HepG2 (cell line): Measurements from ENCODE around the gene PROSER1. TPM values are rescaled to one million over a fixed set of nuclear protein-coding genes. Genes with fewer than 3 reads are reported as not detected.

Experiments used
- AGO1 ChIP-seq: fragments of 200-400 bp; formaldehyde crosslinking; IDR thresholded peaks from 2 replicates; pipeline ENCODE4 v1.6.1; 2017; ENCODE audit warnings: mild to moderate bottlenecking, low read depth, low read length, moderate library complexity; ENCODE audit not compliant: poor library complexity, severe bottlenecking
- ARNTL ChIP-seq: sonication (generic); formaldehyde crosslinking; IDR thresholded peaks from 2 replicates; pipeline ENCODE4 v1.4.0; 2020; ENCODE audit warnings: mild to moderate bottlenecking, missing genetic modification reagents
- ATF2 ChIP-seq: sonication (generic); formaldehyde crosslinking; IDR thresholded peaks from 2 replicates; pipeline ENCODE4 v1.4.0; 2020; ENCODE audit warnings: missing genetic modification reagents
- FOXA1 ChIP-seq, 2 experiments: fragments of 450-650 bp in 1 of 2; sonication (generic) in 1 of 2; formaldehyde crosslinking in 1 of 2; IDR thresholded peaks; 2 replicates each; pipeline versions ENCODE4 v1.4.0 to v1.6.1; 2016 to 2020; ENCODE audit warnings: missing genetic modification reagents in 1 of 2
- HMG20B ChIP-seq: conservative IDR thresholded peaks from 2 replicates; pipeline ENCODE4 v1.6.1; 2016; ENCODE audit warnings: missing genetic modification reagents, missing compliant biosample characterization
- SNAPC2 ChIP-seq: sonication (generic); formaldehyde crosslinking; IDR thresholded peaks from 2 replicates; pipeline ENCODE4 v1.8.1; 2022; ENCODE audit warnings: mild to moderate bottlenecking, missing genetic modification reagents
- TBX2 ChIP-seq: sonication (generic); formaldehyde crosslinking; IDR thresholded peaks from 2 replicates; pipeline ENCODE4 v1.5.0; 2020; ENCODE audit warnings: missing genetic modification reagents, mild to moderate bottlenecking, borderline replicate concordance
- ZBTB20 ChIP-seq: sonication (generic); formaldehyde crosslinking; IDR thresholded peaks from 2 replicates; pipeline ENCODE4 v1.8.1; 2023; ENCODE audit warnings: missing genetic modification reagents, low read depth, mild to moderate bottlenecking, borderline replicate concordance
- ZBTB26 ChIP-seq: IDR thresholded peaks from 2 replicates; pipeline ENCODE4 v1.6.1; 2016; ENCODE audit warnings: missing compliant biosample characterization, missing genetic modification reagents, borderline replicate concordance
- ZFYVE20 ChIP-seq: sonication (generic); formaldehyde crosslinking; IDR thresholded peaks from 2 replicates; pipeline ENCODE4 v1.8.0; 2023; ENCODE audit warnings: low read depth, mild to moderate bottlenecking, moderate library complexity, missing genetic modification reagents, borderline replicate concordance
- ZNF20 ChIP-seq: sonication (generic); formaldehyde crosslinking; IDR thresholded peaks from 2 replicates; pipeline ENCODE4 v1.4.0; 2020; ENCODE audit warnings: mild to moderate bottlenecking, moderate library complexity, missing genetic modification reagents
- ZNF276 ChIP-seq: sonication (generic); formaldehyde crosslinking; IDR thresholded peaks from 2 replicates; pipeline ENCODE4 v1.4.0; 2020; ENCODE audit warnings: mild to moderate bottlenecking, low read depth, missing genetic modification reagents
- ZNF441 ChIP-seq: sonication (generic); formaldehyde crosslinking; IDR thresholded peaks from 2 replicates; pipeline ENCODE4 v1.7.0; 2021; ENCODE audit warnings: missing genetic modification reagents, borderline replicate concordance
- ZNF503 ChIP-seq: sonication (generic); formaldehyde crosslinking; IDR thresholded peaks from 2 replicates; pipeline ENCODE4 v1.4.0; 2020; ENCODE audit warnings: missing genetic modification reagents
- ZNF678 ChIP-seq: sonication (generic); formaldehyde crosslinking; IDR thresholded peaks from 2 replicates; pipeline ENCODE4 v1.4.0; 2020; ENCODE audit warnings: mild to moderate bottlenecking, missing genetic modification reagents
- polyA plus RNA-seq, 8 experiments: library from polyadenylated mRNA; depleted of rRNA in 3 of 8; stranded (reverse) in 7 of 8; unstranded in 1 of 8; fragments of >200 nt; fragmentation: Illumina TruSeq in 4 of 8; extraction: Trizol in 4 of 8; gene quantifications; 2 replicates each; pipeline versions ENCODE4 v1.2.1 to v1.2.3, GENCODE V29; 2011 to 2016; ENCODE audit warnings: low read depth in 4 of 8, missing spikeins in 1 of 8, mixed read lengths in 1 of 8; ENCODE audit not compliant: insufficient read depth in 1 of 8
- total RNA-seq, 5 experiments: library from RNA; depleted of rRNA; stranded (reverse); fragments of >200 nt; fragmentation: Illumina TruSeq; extraction: Trizol; gene quantifications; 2 replicates each; pipeline ENCODE4 v1.2.3, GENCODE V29; 2016; ENCODE audit warnings: low read depth in 1 of 5

PROSER1 gene
- total and polyA plus RNA-seq, 2 of the 13 experiments (the other 11 are each of a cell fraction or from before 2014, with no cell fraction given) = 11.4 to 17.2 TPM

GRCh38 chr13:39037880-39038568 lies at the start of gene PROSER1, which contains the start of gene NHLRC3 (continued):
- TF ChIP-seq ZNF503 (0 out of 2 replicates have a peak, but pooled peaks have one; percentile 36), ZNF678 (CRISPR knock-in tag) (0 out of 2 replicates have a peak, but pooled peaks have one; percentile 78), ARNTL (CRISPR knock-in tag) (peak; percentile 48; the same call in 1 of the 2 replicates), ZNF441 (CRISPR knock-in tag) (0 out of 2 replicates have a peak, but pooled peaks have one; percentile 23), TBX2 (CRISPR knock-in tag) (peak; percentile 14), SNAPC2 (0 out of 2 replicates have a peak, but pooled peaks have one; percentile 48), ATF2 (0 out of 2 replicates have a peak, but pooled peaks have one; percentile 11), ZNF276 (CRISPR knock-in tag) (no peak), FOXA1 (IDR thresholded peaks at IDR 0.05) (no peak), FOXA1 (CRISPR knock-in tag; IDR thresholded peaks at IDR 0.05) (0 out of 2 replicates have a peak, but pooled peaks have one; percentile 5), ZBTB26 (CRISPR knock-in tag) (no peak), ZBTB20 (CRISPR knock-in tag) (no peak), ZNF20 (CRISPR knock-in tag) (0 out of 2 replicates have a peak, but pooled peaks have one; percentile 31), HMG20B (CRISPR knock-in tag) (peak; percentile 58; the same call in 1 of the 2 replicates), AGO1 (no peak), ZFYVE20 (CRISPR knock-in tag) (0 out of 2 replicates have a peak, but pooled peaks have one; percentile 20)
